ENCODE data around the gene HNRNPAB.
A peak's percentile ranks its signal among the peaks of the same experiment; 100 is the strongest.
"Not testable (repeated sequence)": the region's sequence is repeated elsewhere in the genome, so short reads cannot be mapped to it uniquely, and the experiment has no call there.

Gene HNRNPAB

DNA sequence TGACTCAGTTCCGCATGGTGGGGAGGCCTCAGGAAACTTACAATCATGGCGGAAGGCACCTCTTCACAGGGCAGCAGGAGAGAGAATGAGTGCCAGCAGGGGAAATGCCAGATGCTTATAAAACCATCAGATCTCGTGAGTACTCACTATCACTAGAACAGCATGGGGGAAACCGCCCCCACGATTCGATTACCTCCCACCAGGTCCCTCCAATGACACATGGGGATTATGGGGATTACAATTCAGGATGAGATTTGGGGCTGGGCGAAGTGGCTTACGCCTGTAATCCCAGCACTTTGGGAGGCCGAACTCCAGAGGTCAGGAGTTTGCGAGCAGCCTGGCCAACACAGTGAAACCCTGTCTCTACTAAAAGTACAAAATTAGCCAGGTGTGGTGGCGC lies 6.2 kb upstream of the HNRNPAB start:
- not testable (repeated sequence) for DNase-seq

DNA sequence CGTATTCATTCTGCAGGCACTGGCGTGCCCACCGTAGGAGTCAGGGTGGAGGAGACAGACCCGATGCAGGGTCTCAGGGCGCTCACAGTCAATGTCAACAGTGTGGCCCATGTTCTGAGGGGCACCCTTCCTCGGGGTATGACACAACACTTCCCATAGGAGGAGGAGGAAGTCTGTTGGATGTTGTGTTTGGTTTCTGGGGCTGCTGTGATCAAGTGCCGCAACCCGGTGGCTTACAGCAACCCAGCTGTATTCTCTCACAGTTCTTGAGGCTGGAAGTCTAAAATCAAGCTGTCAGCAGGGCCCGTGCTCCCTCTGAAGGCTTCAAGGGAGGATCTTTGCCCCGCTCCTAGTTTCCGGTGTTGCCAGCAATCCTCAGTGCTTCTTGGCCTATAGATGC lies 5.6 kb upstream of the HNRNPAB start:
- DNase-seq: no peak

DNA sequence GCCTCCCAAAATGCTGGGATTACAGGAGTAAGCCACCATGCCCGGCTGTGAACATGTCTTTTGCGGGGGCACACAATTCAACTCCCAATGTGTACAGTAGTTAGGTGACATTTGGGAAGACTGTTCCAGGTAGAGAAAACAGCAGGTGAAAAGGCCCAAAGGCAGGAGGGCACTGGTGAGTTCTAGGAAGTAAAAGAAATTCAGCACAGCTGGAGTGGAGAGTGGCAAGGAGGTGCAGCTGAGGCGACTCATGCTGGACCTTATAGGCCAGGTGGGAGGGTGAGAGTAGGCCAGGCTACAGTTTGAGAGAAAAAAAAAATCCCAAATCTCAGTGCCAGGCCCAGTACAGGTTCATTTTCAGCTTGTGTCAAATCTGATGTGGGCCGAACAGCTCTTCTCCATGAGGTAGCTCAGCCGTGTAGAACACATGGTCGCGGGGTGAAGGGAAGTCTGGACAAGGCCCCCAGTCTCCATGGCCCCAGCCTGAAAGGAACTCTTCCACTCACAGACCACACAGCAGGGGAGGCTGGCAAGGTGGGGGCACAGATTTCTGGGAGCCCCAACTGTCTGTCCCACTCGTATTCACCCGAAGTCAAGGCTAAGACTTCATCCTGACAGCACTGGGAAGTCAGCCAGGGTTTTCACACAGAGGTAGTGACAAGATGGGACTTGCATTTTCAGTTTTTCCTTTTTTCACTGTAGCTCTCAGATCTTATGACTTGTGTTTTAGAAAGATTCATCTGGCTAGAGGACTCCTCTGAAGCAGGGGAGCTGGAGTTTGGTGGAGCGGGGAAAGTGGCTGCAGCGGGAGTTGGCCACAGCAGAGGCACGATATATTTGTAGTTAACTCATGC lies 4.5 kb upstream of the HNRNPAB start:
- DNase-seq: no peak

DNA sequence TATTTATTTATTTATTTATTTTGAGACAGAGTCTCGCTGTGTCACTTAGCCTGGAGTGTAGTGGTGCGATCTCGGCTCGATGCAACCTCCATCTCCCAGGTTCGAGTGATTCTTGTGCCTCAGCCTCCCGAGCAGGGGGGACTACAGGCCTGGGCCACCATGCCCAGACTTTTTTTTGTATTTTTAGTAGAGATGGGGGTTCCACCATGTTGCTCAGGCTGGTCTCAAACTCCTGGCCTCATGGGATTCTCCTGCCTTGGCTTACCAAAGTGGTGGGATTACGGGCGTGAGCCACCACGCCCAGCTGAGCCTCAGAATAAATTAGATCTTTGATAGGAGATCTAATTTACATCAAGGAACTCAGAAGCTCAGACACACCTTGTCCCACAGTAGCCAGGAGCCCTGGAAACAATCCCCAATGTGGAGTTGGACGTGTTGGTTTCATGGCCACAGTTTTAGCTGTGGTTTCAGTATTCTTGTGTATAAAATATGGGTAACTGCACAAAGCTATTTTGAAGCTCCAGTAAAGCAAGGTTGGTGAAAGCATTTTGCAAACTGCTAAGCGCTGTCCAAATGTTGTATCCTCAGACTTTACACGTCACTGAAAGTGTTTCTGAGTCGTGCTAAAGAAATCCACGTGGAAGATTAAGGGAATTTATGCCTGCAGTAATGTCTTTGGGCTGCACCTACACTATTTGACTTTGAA lies 3.0 kb upstream of the HNRNPAB start:
- DNase-seq: no peak

DNA sequence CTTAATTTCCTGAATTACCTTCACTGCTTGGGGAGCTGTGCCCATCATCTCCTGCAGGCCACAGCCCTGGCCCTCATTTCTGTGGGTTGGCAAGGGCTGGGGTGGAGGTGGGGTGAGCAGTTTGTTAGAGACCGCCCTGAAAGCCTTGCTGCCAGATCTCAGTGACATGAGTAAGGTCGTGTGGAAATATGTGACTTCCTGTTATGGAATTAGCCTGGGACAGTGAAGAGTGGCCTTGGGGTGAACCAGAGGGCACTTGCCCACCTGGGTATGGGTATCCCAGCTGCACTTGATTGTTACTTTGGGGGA lies 2.5 kb upstream of the HNRNPAB start:
- DNase-seq: no peak

DNA sequence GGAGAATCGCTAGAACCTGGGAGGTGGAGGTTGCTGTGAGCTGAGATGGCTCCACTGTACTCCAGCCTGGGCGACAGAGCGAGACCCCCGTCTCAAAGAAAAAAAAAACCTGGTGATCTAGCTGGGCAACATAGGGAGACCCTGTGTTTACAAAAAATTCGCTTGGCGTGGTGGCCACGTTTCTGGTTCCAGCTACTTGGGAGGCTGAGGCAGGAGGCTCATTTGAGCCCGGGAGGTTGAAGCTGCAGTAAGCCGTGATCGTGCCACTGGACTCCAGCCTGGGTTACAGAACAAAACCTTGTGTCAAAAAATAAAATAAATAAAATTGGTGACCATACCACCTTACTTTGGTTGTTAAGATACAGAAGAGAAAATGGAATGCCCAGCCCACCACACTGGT lies 1.8 kb upstream of the HNRNPAB start:
- DNase-seq: no peak

DNA sequence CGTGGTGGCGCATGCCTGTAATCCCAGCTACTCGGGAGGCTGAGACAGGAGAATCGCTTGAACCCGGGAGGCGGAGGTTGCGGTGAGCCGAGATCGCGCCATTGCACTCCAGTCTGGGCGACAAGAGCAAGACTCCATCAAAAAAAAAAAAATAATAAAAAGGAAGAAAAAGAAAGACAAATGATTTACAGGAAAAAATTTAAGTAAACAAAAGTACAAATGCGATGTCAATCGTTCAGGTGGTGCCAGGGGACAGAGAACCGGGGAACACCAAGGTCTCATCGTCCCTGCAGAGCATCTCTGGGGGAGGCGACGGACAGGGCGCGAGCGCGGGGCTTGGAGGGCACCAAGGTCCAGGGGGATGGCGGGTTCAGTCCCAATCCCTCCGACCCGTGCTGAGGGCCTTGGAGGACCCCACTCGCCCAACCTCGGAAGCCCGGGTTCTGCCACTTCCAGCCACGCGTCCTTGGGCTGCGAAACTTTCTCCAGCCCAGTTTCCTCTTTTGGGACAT lies 607 bp upstream of the HNRNPAB start:
- no peak for DNase-seq

DNA sequence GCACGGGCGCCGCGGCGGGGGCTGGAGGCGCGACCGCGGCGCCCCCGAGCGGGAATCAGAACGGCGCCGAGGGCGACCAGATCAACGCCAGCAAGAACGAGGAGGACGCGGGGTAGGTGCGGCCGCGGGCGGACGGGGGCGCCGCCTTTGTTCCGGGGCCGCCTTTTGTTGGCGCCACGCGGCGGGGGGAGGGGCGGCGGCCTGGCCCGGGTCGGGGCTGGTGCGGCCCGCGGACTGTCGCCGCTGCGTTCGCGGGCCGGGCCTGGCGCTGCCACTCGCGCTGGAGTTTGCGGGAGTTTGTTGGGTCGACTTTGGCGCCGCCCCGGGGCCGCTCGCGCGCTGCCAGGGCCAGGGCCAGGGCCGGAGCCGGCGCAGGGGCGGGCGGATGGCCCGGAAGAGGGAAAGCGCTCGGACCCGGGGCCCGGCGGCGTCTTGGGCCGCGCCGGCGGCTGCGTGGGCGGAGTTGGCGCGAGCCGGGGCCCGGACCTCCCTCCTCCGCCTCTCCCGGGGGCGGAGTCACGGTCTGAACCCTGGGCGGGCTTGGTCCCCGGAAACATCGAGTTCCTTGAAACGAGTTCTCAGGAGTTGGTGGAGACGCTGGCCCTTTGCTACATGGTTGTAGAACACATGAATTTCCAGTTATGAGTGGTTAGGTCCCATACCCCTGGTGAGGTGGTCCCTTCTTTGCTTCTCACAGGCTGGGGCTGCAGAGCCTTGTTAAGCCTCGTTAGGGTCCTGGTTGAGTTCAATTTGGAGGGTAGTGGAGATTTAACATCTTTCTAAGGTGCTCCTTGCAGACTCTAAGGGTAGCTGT lies 809 bp downstream of the HNRNPAB start:
- DNase-seq: peak; percentile 63

DNA sequence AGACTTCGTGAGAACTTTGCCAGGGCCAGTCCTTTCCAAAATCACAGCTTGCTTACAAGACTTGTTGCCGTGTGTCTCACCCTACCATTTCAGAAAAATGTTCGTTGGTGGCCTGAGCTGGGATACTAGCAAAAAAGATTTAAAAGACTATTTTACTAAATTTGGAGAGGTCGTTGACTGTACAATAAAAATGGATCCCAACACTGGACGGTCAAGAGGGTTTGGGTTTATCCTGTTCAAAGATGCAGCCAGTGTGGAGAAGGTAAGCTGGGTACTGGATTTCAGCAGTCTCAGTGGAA lies 1.4 kb downstream of the HNRNPAB start:
- no peak for DNase-seq

DNA sequence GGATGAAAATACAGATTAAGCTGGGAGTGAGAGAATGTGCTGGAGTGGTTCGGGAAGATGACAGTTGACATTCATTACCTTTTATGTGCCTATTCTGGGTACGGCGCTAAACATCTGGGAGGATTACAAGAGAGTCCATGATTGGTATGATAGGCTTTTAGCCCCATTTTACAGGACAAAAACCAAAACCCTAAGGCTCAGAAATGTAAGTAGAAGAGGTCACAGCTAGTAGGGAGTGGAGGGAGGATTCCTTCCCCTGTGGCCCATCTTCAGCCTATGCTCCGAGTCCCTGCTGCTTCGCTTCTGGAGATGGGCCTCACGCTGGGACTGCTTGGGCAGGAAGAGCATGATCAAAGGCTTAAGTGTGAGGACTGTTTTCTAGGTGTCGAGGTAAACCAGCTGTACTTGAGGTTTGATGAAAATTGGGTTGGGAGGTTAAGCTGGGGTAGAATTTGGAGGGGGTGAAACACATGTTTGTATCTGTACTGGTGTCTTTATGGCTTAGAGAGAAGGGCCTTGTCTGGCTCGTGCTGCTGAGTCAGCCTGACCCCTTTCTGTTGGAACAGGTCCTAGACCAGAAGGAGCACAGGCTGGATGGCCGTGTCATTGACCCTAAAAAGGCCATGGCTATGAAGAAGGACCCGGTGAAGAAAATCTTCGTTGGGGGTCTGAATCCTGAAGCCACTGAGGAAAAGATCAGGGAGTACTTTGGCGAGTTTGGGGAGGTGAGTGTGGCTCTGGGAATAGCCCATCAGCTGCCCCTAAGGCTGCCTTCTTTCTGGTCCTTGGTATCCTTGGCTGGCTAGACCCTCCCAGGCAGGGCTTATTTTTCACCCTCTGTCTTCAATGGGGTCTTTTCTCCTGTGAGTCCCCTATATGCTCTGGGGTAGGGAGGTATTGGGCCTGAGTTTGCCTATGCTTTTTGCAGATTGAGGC lies 2.1 kb downstream of the HNRNPAB start:
- DNase-seq: no peak

DNA sequence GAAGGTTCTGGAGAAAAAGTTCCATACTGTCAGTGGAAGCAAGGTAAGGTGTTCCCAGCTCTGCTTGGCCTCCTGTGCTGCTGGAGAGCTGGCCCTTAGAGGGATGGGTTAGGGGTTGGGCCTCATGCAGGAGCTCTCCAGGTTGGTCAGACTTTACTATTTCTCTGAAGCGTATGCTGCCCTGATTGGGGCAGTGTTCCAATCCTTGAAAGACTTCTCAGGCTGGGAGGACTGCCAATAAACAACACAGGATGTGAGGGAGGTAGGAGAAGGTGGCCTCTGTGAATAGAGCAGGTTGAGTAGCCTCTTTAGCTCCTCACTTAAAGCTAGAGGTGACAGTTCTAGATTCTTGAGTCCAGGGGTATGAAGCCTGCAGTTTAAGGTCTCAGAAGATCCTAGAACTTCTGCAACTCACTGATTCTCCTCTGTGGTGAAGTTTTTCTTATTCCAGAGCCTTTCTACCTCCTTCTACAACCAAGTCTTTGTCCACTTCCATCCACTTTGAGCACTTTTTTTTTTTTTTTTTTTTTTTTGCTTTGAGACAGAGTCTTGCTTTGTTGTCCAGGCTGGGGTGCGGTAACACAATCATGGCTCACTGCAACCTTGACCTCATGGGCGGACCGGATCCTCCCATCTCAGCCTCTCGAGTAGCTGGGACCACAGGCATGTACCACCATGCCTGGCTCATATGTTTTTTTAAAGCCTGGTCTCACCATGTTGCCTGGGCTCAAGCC lies 3.0 kb downstream of the HNRNPAB start:
- DNase-seq: peak; percentile 92

DNA sequence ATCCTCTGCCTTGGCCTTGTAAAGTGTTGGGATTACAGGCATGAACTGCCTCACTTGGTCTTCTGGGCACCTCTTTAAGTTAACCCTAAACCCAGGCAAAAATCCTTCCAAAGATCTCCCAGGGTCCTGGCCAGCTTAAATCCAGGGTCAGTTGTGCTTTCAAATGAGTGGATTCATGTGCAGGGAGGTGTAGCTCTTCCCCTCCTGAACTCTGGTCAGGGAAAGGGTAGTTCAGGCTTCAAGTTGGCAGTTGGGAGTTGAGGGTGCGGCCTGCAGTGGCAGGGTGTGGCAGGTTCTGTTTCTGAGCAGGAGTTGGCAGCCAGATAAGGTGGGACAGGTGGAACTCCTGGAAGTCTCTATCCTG lies 3.6 kb downstream of the HNRNPAB start:
- DNase-seq: no peak

DNA sequence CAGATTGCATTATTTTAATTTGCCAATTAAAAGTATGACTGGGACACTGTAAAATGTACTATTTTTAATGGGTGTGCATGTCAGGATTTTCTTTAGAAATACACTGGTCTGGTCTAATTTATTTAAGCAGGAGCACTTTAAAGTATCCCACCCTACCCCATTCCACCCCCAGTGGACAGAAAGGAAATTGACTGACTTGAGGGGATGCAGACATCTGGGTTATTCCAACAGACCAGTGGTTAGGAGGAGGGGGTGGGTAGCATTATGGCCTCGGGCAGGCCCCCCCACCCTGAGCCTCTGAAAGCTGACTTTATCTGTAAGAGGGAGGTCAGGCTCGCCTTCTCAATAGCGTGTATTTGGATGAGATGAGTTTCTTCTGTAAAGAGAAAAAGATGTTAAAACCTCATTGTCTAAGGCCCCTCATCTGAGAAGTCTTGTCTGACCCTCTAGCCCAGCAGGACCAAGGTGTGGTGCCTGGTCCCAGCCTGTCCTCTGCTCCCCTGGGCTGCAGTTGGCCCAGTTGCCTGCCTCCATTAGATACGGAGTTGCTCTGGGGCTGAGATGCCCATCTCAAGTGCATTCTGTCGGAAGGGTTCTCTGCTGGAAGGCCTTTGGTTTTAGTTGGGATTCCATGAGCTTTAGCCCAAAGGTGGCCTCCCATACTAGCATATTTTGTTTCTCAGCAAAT lies 4.4 kb downstream of the HNRNPAB start:
- no peak for DNase-seq

DNA sequence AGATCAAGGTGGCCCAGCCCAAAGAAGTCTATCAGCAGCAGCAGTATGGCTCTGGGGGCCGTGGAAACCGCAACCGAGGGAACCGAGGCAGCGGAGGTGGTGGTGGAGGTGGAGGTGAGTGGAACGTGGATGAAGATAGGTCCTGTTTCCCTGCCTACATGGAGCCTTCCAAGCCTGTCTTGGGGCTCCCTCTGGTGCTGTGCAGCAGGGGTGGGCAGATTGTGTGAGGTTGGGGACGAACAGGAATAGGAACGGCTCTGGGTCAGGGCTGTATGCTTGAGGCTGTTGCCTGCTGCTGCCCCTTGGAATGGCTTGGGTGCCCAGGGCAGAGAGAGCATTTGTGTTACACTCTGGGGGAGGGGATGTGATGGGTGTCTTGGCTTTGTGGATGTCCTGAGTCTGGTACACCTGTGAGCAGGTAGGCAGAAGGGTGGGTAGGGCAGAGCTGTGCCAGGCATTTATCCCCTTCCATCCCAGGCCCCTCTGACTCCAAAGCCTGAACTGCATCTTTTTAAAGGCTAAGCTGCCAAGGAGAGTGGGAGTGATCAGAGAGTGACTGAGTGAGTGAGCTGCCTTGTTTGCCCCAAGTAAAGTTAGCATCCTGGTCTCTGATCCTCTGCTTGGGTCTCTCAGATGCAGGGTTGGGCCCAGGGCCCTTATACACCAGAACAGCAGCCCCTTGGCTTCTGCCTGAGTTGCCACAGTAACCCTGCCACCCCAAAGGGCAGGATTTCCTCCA lies 5.2 kb downstream of the HNRNPAB start:
- DNase-seq: no peak

DNA sequence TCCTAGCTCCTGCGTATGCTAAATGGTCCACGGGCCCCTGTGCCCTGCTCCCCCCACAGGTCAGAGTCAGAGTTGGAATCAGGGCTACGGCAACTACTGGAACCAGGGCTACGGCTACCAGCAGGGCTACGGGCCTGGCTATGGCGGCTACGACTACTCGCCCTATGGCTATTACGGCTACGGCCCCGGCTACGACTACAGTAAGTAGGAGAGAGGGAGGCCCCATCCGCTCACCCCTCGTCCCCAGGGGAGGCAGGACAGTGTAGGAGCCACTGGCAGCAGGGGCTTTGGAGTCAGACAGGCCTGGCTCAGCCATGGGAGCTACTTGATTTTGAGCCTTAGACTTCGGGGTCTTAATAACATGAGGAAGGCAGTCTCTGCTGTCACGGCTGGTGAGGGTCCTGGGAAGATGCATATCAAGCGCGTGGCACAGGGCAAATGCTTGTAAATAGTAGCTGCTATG lies 5.8 kb downstream of the HNRNPAB start:
- no peak for DNase-seq

DNA sequence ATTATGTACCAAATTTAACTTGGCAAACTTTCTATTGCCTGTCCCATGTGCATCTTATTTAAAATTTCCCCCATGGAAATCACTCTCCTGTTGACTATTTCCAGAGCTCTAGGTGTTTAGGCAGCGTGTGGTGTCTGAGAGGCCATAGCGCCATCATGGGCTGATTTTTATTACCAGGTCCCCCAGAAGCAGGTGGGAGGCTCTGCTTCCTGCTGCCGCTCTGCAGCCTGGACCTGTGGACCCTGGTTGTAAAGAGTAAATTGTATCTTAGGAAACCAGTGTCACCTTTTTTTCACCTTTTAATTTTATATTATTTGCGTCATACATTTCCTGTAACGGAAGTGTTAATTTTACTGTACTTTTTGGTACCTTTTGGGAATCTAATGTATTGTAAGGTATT lies 6.4 kb downstream of the HNRNPAB start:
- DNase-seq: no peak

DNA sequence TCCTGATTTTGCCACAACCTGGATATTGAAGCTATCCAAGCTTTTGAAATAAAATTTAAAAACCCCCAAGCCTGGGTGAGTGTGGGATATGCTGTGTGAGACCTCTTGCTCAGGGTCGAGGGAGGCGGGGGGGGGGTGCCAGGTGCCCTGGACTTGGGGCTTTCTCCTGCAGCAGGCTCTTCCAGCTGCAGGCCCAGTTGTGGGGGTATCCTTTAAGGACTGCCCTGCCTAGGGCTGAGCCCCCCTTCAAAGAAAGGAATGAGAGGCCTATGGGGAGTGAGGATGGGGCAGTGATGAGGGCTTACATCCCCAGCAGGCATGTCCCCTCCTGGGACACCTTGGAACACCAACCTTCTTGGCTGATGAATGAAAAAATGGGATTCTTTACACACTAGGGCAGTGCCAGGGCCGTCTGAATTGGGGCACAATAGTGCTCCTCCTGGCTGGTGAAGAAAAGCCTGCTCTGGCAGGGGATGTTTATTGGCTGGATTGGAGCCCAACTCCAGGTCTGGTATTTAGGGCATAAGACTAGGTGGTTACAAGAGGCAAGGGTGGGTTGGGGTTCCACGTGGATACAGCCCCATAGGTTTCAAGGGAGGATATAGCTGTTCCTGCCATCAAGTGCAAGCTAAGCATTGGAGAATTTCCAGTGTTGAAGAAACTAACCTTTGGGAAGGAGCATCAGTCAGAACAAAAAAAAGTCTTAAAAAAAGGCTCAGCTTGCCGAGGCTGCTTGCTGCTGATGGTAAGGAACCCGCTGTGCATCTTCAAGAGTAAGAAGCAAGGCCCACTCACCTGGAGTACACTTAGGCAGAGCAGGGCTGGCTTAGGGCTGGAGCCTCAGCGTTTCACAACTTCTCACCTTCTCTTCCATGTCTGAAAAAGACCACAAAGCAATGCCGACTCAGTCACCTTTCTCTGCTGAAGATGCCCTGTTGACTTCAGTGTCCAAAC lies 7.0 kb downstream of the HNRNPAB start:
- no peak for DNase-seq

DNA sequence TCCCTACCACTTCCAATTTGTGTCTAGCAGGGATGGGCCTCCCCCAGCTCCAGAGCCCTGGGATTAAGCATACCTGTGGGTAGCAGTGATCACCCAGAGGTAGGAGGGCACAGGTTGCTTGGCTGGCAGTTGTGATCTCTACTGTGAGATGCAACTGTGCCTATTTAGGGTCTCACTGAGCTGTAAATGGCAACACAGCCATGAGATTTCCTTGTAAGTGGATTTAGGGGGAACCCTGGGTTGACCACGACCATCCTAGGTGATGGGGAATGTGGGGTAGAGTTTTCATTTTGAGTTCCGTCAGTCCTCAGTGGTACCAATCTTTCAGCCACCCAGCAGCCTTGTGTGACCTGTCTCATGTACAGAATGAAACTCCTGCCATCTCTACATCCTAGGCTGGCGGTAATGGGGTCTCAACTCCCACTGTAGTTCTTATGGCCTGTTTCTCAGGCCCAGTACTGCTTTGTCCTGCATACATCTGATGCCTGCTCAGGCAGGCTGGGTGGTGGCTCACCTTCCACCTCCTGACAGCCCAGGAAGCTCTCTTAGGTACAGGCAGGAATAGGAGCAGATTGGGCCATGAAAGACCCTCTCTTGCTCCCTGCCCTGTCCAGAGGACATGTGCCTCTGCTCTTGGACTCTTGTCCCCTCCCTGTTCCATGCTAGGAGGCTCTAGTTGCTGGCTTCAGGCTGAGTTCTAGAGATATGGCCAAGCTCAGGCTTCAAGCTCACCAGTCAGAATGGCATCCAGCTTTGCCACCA lies 8.1 kb downstream of the HNRNPAB start:
- no peak for DNase-seq

Measured in NCI-H2029 (cell line).